Liver (tissue), 9 donors: ENCODE data around the gene CPNE4. TPM values are rescaled to one million over a fixed set of nuclear protein-coding genes. Genes with fewer than 3 reads are reported as not detected.

Experiments used
- DNase-seq: peaks from one replicate; pipeline ENCODE4 v3.0.0-alpha.2; 2017; ENCODE audit warnings: low spot score
- H3K27ac ChIP-seq, 2 donors: one replicate each; pipeline ENCODE4 v1.7.0; 2013; ENCODE audit warnings: inconsistent platforms in 2 of 2, low read length in 2 of 2, control low read depth in 1 of 2, low read depth in 1 of 2, mild to moderate bottlenecking in 1 of 2
- H3K27me3 ChIP-seq, 4 donors: one replicate each; pipeline versions ENCODE4 v1.6.1 to v1.7.0; 2013; ENCODE audit warnings: low read length in 3 of 4, inconsistent platforms in 1 of 4, mild to moderate bottlenecking in 1 of 4, moderate library complexity in 1 of 4; ENCODE audit not compliant: control insufficient read depth in 4 of 4, insufficient read depth in 4 of 4
- H3K36me3 ChIP-seq, 4 donors: one replicate each; pipeline versions ENCODE4 v1.6.1 to v1.7.0; 2013; ENCODE audit warnings: low read length in 3 of 4, mild to moderate bottlenecking in 3 of 4, low read depth in 1 of 4, moderate library complexity in 1 of 4; ENCODE audit not compliant: control insufficient read depth in 4 of 4, insufficient read depth in 3 of 4
- H3K4me1 ChIP-seq, 4 donors: one replicate each; pipeline versions ENCODE4 v1.6.1 to v1.7.0; 2013; ENCODE audit warnings: low read length in 3 of 4, mild to moderate bottlenecking in 3 of 4, moderate library complexity in 1 of 4; ENCODE audit not compliant: control insufficient read depth in 4 of 4, insufficient read depth in 4 of 4
- H3K4me3 ChIP-seq, 3 donors: one replicate each; pipeline versions ENCODE4 v1.6.1 to v1.7.0; 2013; ENCODE audit warnings: low read length in 3 of 3, control low read depth in 1 of 3, low read depth in 1 of 3, mild to moderate bottlenecking in 1 of 3
- H3K9ac ChIP-seq, 2 donors: one replicate each; pipeline ENCODE4 v1.7.0; 2013; ENCODE audit warnings: low read length in 2 of 2, mild to moderate bottlenecking in 2 of 2, moderate library complexity in 2 of 2, control low read depth in 1 of 2, low read depth in 1 of 2
- H3K9me3 ChIP-seq, 4 donors: one replicate each; pipeline versions ENCODE4 v1.6.1 to v1.7.0; 2013; ENCODE audit warnings: low read length in 3 of 4; ENCODE audit not compliant: control insufficient read depth in 4 of 4
- CTCF ChIP-seq: fragments of 150-350 bp; IDR thresholded peaks from 2 replicates; pipeline ENCODE4 v1.5.1; 2017; ENCODE audit warnings: improper control_type of control experiment, low read depth, low read length; ENCODE audit not compliant: missing input control
- EGR1 ChIP-seq, 2 donors: IDR thresholded peaks; 2 replicates each; pipeline ENCODE4 v1.6.1; 2016 to 2018; ENCODE audit warnings: antibody characterized with exemption in 2 of 2, low read depth in 2 of 2
- FOXA1 ChIP-seq: IDR thresholded peaks from 2 replicates; pipeline ENCODE4 v1.6.1; 2016; ENCODE audit warnings: antibody characterized with exemption
- FOXA2 ChIP-seq: IDR thresholded peaks from 2 replicates; pipeline ENCODE4 v1.6.1; 2016; ENCODE audit warnings: antibody characterized with exemption
- GABPA ChIP-seq, 2 donors: IDR thresholded peaks in 1 of 2; conservative IDR thresholded peaks in 1 of 2; 2 replicates each; pipeline ENCODE4 v1.6.1; 2016; ENCODE audit warnings: antibody characterized with exemption in 2 of 2, mild to moderate bottlenecking in 1 of 2, moderate library complexity in 1 of 2
- HNF4A ChIP-seq, 2 donors: conservative IDR thresholded peaks; 2 replicates each; pipeline ENCODE4 v1.6.1; 2016; ENCODE audit warnings: antibody characterized with exemption in 2 of 2, mild to moderate bottlenecking in 2 of 2
- HNF4G ChIP-seq: IDR thresholded peaks from 2 replicates; pipeline ENCODE4 v1.6.1; 2016; ENCODE audit warnings: antibody characterized with exemption
- JUND ChIP-seq, 2 donors: IDR thresholded peaks; 2 replicates each; pipeline ENCODE4 v1.6.1; 2016; ENCODE audit warnings: antibody characterized with exemption in 2 of 2
- NR2F2 ChIP-seq: IDR thresholded peaks from 2 replicates; pipeline ENCODE4 v1.6.1; 2016; ENCODE audit warnings: antibody characterized with exemption
- RAD21 ChIP-seq, 2 donors: IDR thresholded peaks; 2 replicates each; pipeline ENCODE4 v1.6.1; 2016; ENCODE audit warnings: antibody characterized with exemption in 2 of 2, mild to moderate bottlenecking in 2 of 2
- REST ChIP-seq: IDR thresholded peaks from 2 replicates; pipeline ENCODE4 v1.6.1; 2016; ENCODE audit warnings: antibody characterized with exemption, mild to moderate bottlenecking
- RXRA ChIP-seq, 2 donors: IDR thresholded peaks; 2 replicates each; pipeline ENCODE4 v1.6.1; 2017 to 2018; ENCODE audit warnings: antibody characterized with exemption in 2 of 2, mild to moderate bottlenecking in 1 of 2
- SP1 ChIP-seq: IDR thresholded peaks from 2 replicates; pipeline ENCODE4 v1.6.1; 2018; ENCODE audit warnings: antibody characterized with exemption, mild to moderate bottlenecking
- TAF1 ChIP-seq: conservative IDR thresholded peaks from 2 replicates; pipeline ENCODE4 v1.6.1; 2016; ENCODE audit warnings: antibody characterized with exemption, mild to moderate bottlenecking
- YY1 ChIP-seq: IDR thresholded peaks from 2 replicates; pipeline ENCODE4 v1.6.1; 2016; ENCODE audit warnings: antibody characterized with exemption, mild to moderate bottlenecking
- WGBS: extraction: QIAGEN DNeasy Blood & Tissue Kit; methylation state at CpG from one replicate; pipeline ENCODE4 v1.1.7; 2013; 5-methylcytosine and 5-hydroxymethylcytosine counted together
- polyA plus RNA-seq, 2 donors: library from polyadenylated mRNA; stranded (reverse) in 1 of 2; unstranded in 1 of 2; fragments of 200-250 nt in 1 of 2; fragments of >200 nt in 1 of 2; fragmentation: Nextera tagmentation in 1 of 2; extraction: Ambion mirVana in 1 of 2; gene quantifications; one replicate each; pipeline versions ENCODE4 v1.2.1 to v1.2.3, GENCODE V29; 2013 to 2015
- total RNA-seq, 2 donors: library from RNA; depleted of rRNA; stranded (reverse); fragments of >200 nt; gene quantifications; one replicate each; pipeline ENCODE4 v1.2.3, GENCODE V29; 2014
- TF ChIP-seq, protein P1 (sequence below): IDR thresholded peaks from 2 replicates; pipeline ENCODE4 v1.6.1; 2016; ENCODE audit warnings: antibody characterized with exemption
- TF ChIP-seq, protein P2 (sequence below): IDR thresholded peaks from 2 replicates; pipeline ENCODE4 v1.6.1; 2016; ENCODE audit warnings: antibody characterized with exemption
- donor health status: healthy.
- donor health status: healthy.
- donor health status: healthy.
- donor health status: healthy.
- donor health status: healthy.

CPNE4 gene
- total and polyA plus RNA-seq, 4 donors: under 0.01 to 0.03 TPM; not detected in 2

DNA sequence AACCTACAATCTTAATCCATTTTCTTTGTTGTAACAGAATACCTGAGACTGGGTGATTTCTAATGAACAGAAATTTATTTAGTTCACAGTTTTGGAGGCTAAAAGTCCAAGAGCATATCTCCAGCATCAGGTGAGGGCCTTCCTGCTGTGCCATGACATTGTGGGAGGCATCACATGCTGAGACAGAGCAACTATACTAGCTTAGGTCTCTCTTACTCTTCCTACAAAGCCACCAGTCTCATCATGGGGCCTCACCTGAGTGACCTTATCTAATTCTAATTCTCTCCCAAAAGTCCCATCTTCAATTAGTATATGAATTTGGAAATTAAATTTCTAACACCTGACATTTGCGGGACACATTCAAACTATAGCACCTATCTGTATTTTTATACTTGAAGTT is 285.0 kb downstream of the CPNE4 start:
- TF ChIP-seq EGR1 (IDR thresholded peaks at IDR 0.05; ENCODE audit: low read depth in 2 of 2): no peak
- no peaks in the 10 kb centered on the region for H3K36me3 ChIP-seq
- no peak overlapping the region for H3K4me3 ChIP-seq
- H3K9ac ChIP-seq: no peak overlapping the region
- H3K27me3 ChIP-seq: no peaks in the 10 kb centered on the region
- 95% methylated on average over 1 of the region's 1 CpG for WGBS
- DNase-seq: no peak
- no peak overlapping the region for H3K27ac ChIP-seq
- H3K9me3 ChIP-seq: no peaks in the 10 kb centered on the region
- H3K4me1 ChIP-seq: no peaks in the 10 kb centered on the region

- TF ChIP-seq NR2F2 (no peak), CTCF (no peak), RXRA (IDR thresholded peaks at IDR 0.05) (no peak), JUND (IDR thresholded peaks at IDR 0.05) (no peak), EGR1 (IDR thresholded peaks at IDR 0.05; ENCODE audit: low read depth in 2 of 2) (no peak), GABPA (IDR thresholded peaks at IDR 0.05 in 1 of 2, conservative IDR thresholded peaks at IDR 0.05 in 1 of 2) (no peak), TAF1 (no peak), FOXA2 (no peak), FOXA1 (no peak), HNF4G (no peak), HNF4A (conservative IDR thresholded peaks at IDR 0.05) (no peak), RAD21 (IDR thresholded peaks at IDR 0.05) (no peak), YY1 (no peak), SP1 (no peak), REST (no peak)
- TF ChIP-seq, protein P1, sequence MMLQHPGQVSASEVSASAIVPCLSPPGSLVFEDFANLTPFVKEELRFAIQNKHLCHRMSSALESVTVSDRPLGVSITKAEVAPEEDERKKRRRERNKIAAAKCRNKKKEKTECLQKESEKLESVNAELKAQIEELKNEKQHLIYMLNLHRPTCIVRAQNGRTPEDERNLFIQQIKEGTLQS: no peak
- TF ChIP-seq, protein P2, sequence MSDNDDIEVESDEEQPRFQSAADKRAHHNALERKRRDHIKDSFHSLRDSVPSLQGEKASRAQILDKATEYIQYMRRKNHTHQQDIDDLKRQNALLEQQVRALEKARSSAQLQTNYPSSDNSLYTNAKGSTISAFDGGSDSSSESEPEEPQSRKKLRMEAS: no peak
- Histone ChIP-seq H3K27me3 (peaks cover 0 to 3% (median 0%) of the 10 kb centered on the region in 4 donors), H3K27ac (no peak overlapping the region), H3K4me1 (no peaks in the 10 kb centered on the region), H3K4me3 (no peak overlapping the region), H3K9me3 (no peaks in the 10 kb centered on the region), H3K36me3 (no peaks in the 10 kb centered on the region), H3K9ac (no peak overlapping the region)
- 56% methylated on average over 2 of the region's 2 CpGs for WGBS
- no peak for DNase-seq
These were observed 287.3 kb downstream of the CPNE4 start for GRCh38 chr3:131747466-131747865.
